Measurements from ENCODE around the gene THAP4.
"Not testable (repeated sequence)": the region's sequence is repeated elsewhere in the genome, so short reads cannot be mapped to it uniquely, and the experiment has no call there.

The THAP4 gene

DNA sequence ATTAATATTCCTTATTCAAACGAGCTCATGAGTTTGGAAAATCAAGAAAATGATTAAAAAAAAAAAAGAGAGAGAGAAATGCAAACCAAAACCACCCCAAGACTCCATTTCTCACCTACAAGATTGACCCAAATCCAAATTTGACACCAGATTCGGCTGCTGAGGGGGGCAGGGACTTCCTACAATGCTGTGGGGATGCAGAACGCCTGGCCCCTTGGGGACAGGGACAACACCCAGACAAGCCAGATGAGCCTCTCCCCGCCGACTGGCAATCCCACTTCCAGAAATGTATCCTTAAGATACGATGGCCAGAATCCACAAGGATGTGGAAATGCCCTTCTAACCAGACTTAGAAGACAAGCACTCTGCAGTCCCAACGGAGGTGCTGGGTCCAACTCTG, 57.7 kb downstream of the THAP4 start:
- no peak overlapping the region for H3K27ac ChIP-seq
- TF ChIP-seq ZFX (IDR thresholded peaks at IDR 0.05), result no peak
- TF ChIP-seq, protein P1, sequence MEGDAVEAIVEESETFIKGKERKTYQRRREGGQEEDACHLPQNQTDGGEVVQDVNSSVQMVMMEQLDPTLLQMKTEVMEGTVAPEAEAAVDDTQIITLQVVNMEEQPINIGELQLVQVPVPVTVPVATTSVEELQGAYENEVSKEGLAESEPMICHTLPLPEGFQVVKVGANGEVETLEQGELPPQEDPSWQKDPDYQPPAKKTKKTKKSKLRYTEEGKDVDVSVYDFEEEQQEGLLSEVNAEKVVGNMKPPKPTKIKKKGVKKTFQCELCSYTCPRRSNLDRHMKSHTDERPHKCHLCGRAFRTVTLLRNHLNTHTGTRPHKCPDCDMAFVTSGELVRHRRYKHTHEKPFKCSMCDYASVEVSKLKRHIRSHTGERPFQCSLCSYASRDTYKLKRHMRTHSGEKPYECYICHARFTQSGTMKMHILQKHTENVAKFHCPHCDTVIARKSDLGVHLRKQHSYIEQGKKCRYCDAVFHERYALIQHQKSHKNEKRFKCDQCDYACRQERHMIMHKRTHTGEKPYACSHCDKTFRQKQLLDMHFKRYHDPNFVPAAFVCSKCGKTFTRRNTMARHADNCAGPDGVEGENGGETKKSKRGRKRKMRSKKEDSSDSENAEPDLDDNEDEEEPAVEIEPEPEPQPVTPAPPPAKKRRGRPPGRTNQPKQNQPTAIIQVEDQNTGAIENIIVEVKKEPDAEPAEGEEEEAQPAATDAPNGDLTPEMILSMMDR (conservative IDR thresholded peaks at IDR 0.05), result no peak

DNA sequence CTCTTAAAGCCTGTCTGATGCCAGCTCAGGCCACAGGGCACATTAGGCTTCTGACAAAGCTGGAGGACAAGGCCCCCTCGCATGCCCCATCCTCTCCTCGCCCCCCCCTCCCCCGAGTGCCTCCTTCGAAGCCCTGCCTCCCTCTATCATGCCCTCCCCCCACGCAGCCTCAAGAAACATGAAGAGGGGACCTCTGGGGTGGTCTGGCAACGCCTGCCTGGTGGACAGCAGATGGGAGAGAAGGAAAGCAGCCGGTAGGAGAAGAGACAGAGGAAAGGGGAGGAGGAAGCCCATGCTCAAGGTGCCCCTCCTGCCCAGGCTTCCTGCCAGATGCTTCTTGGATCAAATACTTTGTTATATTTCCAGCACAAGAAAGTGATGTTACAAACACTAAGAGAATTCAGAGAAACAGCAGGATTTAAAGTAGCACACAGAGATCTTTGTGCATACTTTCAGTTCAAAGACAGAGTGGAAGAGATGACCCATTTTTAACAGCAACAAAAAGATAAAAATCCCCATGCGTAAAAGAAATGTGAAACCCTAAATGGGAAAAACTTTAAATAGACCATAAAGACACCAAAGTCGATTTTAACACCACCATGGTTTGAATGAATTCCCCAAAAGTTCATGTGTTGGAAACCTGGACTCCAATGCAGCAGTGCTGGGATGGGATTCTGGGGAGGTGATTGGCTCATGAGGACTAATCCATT, 59.4 kb downstream of the THAP4 start:
- no peak for TF ChIP-seq ZFX (IDR thresholded peaks at IDR 0.05)
- TF ChIP-seq, protein P1 (conservative IDR thresholded peaks at IDR 0.05), result no peak
- no peak overlapping the region for H3K27ac ChIP-seq

DNA sequence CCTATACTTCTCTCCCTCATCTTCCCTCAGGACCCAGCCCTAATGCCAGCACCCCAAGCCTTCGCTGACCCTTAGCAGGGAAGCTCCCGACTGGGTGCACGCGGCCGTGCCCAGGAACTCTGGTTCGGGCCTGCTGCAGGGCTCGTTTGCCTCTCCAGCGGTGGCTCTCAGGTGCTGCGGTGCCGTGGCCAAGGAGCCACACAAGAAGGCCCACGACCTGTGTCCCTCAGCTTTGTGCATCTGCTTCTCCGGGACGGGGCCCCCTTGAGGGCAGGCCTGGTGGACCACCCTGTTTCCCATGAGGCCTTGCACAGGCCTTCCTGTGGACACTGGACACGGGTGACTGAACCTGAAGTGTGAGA, 60.7 kb downstream of the THAP4 start:
- no peak overlapping the region for H3K27ac ChIP-seq
- TF ChIP-seq, protein P1 (conservative IDR thresholded peaks at IDR 0.05), result no peak
- no peak for TF ChIP-seq ZFX (IDR thresholded peaks at IDR 0.05)

DNA sequence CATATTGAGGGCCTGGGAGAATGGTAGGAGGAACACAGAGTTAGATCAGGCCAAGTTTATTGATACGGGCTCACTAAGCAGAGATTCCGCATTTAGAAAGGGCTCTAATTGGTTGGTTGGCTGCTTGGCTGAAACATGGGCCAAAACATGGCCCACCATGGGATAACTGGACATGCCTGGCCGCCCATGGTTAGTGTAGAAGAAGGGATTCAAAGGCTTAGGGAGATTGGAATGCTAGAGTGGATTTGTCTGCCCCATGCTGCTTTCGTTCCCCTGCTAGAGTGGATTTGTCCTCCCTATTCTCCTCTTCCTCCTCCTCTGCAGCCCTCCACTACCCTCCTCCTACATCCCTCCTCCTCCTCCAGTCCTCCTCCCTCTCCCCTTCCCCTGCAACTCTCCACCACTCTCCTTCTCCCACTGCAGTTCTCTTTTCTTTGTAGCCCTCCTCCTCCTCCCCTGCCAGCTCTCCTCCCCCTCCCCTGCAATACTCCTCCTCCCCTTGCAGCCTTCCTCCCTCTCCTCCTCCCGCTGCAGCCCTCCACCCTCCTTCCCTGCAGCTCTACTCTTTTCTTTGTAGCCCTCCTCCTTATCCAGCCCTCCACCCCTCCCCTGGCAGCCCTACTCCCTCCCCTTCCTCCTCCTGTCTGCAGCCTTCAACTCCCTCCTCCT, 61.2 kb downstream of the THAP4 start:
- TF ChIP-seq ZFX (IDR thresholded peaks at IDR 0.05), result no peak
- no peak overlapping the region for H3K27ac ChIP-seq

DNA sequence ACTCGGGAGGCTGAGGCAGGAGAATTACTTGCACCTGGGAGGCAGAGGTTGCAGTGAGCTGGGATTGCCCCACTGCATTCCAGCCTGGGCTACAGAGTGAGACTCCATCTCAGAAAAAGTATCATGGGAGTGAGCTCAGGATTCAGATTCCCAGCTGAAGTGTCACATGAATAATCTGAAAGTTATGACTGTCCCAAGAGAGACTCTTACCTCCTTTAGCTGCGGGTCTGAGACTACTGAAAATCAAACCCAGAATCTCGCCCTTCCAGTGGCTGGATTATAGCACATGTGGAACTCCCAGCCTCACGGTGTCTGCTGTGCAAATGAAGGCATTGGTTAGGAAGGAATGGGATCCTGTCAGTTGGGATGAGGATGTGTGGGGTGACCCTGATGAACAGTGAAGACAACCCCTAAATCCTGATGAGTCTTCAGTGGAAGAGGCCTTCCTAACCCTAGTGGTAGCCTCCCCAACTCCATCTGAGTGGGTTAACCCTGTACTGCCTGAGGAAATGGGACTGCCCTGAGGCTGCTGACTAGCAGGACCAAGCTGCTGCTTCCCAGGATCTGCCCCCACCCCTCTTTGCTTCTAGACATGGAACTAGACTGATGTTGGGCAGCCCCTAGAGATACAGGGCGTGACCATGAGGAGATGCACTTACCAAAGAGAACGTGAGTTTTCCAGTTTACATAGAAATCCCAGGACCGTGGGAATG, 61.9 kb downstream of the THAP4 start:
- no peak for TF ChIP-seq ZFX (IDR thresholded peaks at IDR 0.05)
- TF ChIP-seq, protein P1 (conservative IDR thresholded peaks at IDR 0.05), result no peak
- H3K27ac ChIP-seq, result no peak overlapping the region

DNA sequence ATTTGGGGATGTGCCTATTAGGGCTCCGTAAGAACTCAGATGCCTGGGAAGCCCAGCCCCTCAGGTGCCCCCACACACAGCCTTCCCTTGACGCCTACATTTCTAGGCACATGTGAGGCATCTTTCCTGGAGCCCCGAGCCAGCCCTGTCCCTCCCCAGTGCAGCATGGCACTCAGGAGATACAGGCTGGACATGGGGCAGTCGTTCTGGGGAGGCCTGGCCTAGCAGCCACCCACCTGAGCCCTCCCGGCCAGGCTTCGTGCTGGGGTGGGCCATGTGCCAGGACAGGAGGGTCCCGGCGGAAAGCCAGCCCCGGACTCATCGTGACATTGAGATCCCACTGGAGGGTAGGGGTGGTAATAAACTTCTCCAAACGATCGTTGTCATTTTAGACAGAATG, 63.2 kb downstream of the THAP4 start:
- no peak overlapping the region for H3K27ac ChIP-seq
- TF ChIP-seq ZFX (IDR thresholded peaks at IDR 0.05), result no peak
- TF ChIP-seq, protein P1 (conservative IDR thresholded peaks at IDR 0.05), result no peak

DNA sequence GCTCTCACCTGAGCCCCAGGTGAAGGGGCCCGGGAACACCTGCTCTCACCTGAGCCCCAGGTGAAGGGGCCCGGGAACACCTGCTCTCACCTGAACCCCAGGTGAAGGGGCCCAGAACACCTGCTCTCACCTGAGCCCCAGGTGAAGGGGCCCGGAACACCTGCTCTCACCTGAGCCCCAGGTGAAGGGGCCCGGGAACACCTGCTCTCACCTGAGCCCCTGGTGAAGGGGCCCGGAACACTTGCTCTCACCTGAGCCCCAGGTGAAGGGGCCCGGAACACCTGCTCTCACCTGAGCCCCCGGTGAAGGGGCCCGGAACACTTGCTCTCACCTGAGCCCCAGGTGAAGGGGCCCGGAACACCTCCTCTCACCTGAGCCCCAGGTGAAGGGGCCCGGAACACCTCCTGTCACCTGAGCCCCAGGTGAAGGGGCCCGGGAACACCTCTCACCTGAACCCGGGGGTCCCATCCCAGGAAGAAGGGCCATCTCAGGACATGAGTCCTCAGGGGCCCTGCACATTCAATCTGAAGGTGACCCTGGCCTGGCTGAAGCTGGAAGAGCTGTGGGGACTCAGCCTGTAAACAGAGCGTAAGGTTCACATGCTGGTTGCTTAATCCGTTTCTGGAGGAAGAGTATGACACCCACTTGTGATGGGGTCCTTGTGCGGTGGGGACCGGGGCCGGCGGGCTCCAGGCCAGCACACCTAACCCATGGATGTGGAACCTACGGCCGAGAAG, 63.9 kb downstream of the THAP4 start:
- not testable (repeated sequence) for H3K27ac ChIP-seq
